NCI-H2081 treated with DMSO at 0.1 percent for 48 hours (cell line): Measurements from ENCODE around the gene DNAJC2.
"Not testable (repeated sequence)": the region's sequence is repeated elsewhere in the genome, so short reads cannot be mapped to it uniquely, and the experiment has no call there.

ENCODE experiments used
- DNase-seq: peaks from one replicate; lab custom pipeline; 2025; lab: John Stamatoyannopoulos, UW

The DNAJC2 gene

DNA sequence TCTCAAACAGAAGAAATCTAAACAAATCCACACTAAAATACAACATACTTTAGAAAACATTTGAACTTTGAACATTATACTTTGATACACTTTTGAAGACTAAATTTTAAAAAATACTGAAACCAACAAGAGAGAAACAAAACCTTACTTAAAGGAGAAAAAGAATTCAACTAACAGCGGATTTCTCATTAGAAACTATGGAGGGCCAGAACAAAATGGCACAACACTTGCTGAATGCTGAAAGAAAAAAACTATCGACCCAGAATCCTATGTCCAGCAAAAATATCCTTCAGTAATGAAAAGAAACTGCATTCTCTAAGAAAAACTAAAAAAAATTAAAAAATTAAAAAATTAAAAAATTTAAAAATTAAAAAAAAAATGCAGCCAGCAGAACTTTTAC lies 80.5 kb downstream of the DNAJC2 start:
- not testable (repeated sequence) for DNase-seq
